A673 (cell line): Measurements from ENCODE around the gene PFN3. TPM values are rescaled to one million over a fixed set of nuclear protein-coding genes. Genes with fewer than 3 reads are reported as not detected.

Source experiments
- BruUV-seq: library from RNA; stranded (reverse); fragments of 400-500 nt; replicated peaks from 2 replicates; lab custom pipeline; 2021; lab: Mats Ljungman, UMichigan
- CTCF ChIA-PET: fragments of 300-600 bp; sonication (Branson Sonifier 250); formaldehyde crosslinking; loops from one replicate; lab custom pipeline; 2022; ENCODE audit warnings: antibody characterized with exemption; lab: Charles Lee
- POLR2A ChIA-PET: fragments of 300-600 bp; sonication (Branson Sonifier 250); formaldehyde crosslinking; loops from one replicate; lab custom pipeline; 2022; ENCODE audit warnings: antibody characterized with exemption; ENCODE audit not compliant: low non-redundant PET; lab: Charles Lee
- DNase-seq: peaks from one replicate; pipeline ENCODE4 v3.0.0-alpha.2; 2015; ENCODE audit warnings: low spot score
- H3K27ac ChIP-seq: fragments of 200-600 bp; sonication (generic); 2 replicates; pipeline ENCODE4 v1.5.1; 2016; ENCODE audit warnings: mixed run types, low read depth, mild to moderate bottlenecking, mixed read lengths, antibody characterized with exemption, low read length; ENCODE audit not compliant: poor library complexity, severe bottlenecking
- H3K27me3 ChIP-seq: fragments of 200-600 bp; sonication (generic); replicated peaks from 2 replicates; pipeline ENCODE4 v1.6.1; 2017; ENCODE audit warnings: mixed run types, low read depth, mild to moderate bottlenecking, mixed read lengths, antibody characterized with exemption, low read length; ENCODE audit not compliant: insufficient read depth, poor library complexity
- H3K36me3 ChIP-seq: fragments of 200-600 bp; sonication (generic); 2 replicates; pipeline ENCODE4 v1.6.1; 2016; ENCODE audit warnings: mixed run types, mild to moderate bottlenecking, mixed read lengths, antibody characterized with exemption, low read length; ENCODE audit not compliant: insufficient read depth, poor library complexity, severe bottlenecking
- H3K4me1 ChIP-seq: fragments of 200-600 bp; sonication (generic); 2 replicates; pipeline ENCODE4 v1.6.1; 2017; ENCODE audit warnings: mixed run types, mild to moderate bottlenecking, mixed read lengths, antibody characterized with exemption, low read length; ENCODE audit not compliant: insufficient read depth, poor library complexity, severe bottlenecking
- H3K4me3 ChIP-seq: fragments of 200-600 bp; sonication (generic); 2 replicates; pipeline ENCODE4 v1.5.1; 2016; ENCODE audit warnings: low read depth, mixed run types, mild to moderate bottlenecking, mixed read lengths, low read length; ENCODE audit not compliant: poor library complexity, severe bottlenecking
- H3K9me3 ChIP-seq: fragments of 200-600 bp; sonication (generic); 2 replicates; pipeline ENCODE4 v1.6.1; 2016; ENCODE audit warnings: mixed run types, low read depth, mild to moderate bottlenecking, mixed read lengths, antibody characterized with exemption, low read length; ENCODE audit not compliant: poor library complexity, severe bottlenecking
- EZH2 ChIP-seq: fragments of 200-600 bp; sonication (generic); IDR thresholded peaks from 2 replicates; pipeline ENCODE4 v1.6.1; 2017; ENCODE audit warnings: borderline replicate concordance, low read depth, mild to moderate bottlenecking, mixed read lengths, antibody characterized with exemption, low read length; ENCODE audit not compliant: poor library complexity, severe bottlenecking
- intact Hi-C: fragments of 100-400 bp; cut with micrococcal nuclease; formaldehyde crosslinking; loops from one replicate; pipeline ENCODE4 v1.10.0; 2022; ENCODE audit not compliant: unreplicated experiment
- total RNA-seq: library from RNA; stranded (reverse); gene quantifications from 2 replicates; pipeline ENCODE4 v1.2.3, GENCODE V29; 2021
- TF ChIP-seq, protein P1 (sequence below): fragments of 300-800, 200-600 bp; sonication (generic); conservative IDR thresholded peaks from 2 replicates; pipeline ENCODE4 v1.5.1; 2017; ENCODE audit warnings: low read depth, mild to moderate bottlenecking, antibody characterized with exemption, low read length, moderate library complexity, mixed read lengths

PFN3 gene
- total RNA-seq, 1 experiment from 2014 or later: not detected

- no peak within 1 kb of the TSS for H3K4me3 ChIP-seq
- intact Hi-C loops: no loop called here
- H3K9me3 ChIP-seq: no peaks in the 10 kb centered on the region
- H3K36me3 ChIP-seq: no peaks in the 10 kb centered on the region
- TF ChIP-seq, protein P1, sequence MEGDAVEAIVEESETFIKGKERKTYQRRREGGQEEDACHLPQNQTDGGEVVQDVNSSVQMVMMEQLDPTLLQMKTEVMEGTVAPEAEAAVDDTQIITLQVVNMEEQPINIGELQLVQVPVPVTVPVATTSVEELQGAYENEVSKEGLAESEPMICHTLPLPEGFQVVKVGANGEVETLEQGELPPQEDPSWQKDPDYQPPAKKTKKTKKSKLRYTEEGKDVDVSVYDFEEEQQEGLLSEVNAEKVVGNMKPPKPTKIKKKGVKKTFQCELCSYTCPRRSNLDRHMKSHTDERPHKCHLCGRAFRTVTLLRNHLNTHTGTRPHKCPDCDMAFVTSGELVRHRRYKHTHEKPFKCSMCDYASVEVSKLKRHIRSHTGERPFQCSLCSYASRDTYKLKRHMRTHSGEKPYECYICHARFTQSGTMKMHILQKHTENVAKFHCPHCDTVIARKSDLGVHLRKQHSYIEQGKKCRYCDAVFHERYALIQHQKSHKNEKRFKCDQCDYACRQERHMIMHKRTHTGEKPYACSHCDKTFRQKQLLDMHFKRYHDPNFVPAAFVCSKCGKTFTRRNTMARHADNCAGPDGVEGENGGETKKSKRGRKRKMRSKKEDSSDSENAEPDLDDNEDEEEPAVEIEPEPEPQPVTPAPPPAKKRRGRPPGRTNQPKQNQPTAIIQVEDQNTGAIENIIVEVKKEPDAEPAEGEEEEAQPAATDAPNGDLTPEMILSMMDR: no peak
- no peak for TF ChIP-seq EZH2
- H3K27me3 ChIP-seq: no peaks in the 10 kb centered on the region
- H3K4me1 ChIP-seq: peaks cover 3% of the 10 kb centered on the region
- ChIA-PET CTCF (interaction anchor here (0.5 kb wide), 1 partner anchor 30 kb away, joined by 5 read pairs; no protein-coding TSS in a partner anchor), POLR2A (no interaction called here)
- DNase-seq: no peak
- no peak within 1 kb of the TSS for H3K27ac ChIP-seq
- BruUV-seq: no TSS peak
Observed at GRCh38 chr5:177409043-177409801, 8.8 kb upstream of the PFN3 start, which contains the start of gene F12. Gene F12 (minus strand): TSS chr5:177409564. CDS start chr5:177409527, 37 bp downstream.

DNA sequence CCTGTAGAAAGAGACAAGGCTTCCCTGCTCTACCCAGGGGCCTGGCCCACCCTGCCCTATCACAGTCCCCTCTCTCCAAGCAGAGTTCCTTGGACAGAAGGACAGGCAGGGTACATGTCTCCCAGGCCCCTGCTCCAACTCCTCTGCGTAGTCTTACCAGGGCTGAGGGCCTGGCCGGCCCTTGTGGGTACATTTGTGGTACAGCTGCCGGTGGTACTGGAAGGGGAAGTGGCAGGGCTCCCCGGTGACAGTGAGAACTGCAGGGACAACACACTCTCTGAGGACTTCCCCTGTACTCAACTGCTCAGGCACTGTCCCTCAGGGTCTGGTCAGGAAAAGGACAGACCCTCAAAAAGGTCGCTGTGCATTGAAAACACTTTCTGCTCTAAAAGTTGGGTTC, 5.3 kb upstream of the PFN3 start:
- Histone ChIP-seq H3K4me3 (no peak overlapping the region), H3K27ac (no peak overlapping the region), H3K4me1 (peaks cover 18% of the 10 kb centered on the region), H3K9me3 (no peaks in the 10 kb centered on the region), H3K36me3 (no peaks in the 10 kb centered on the region), H3K27me3 (peaks cover 32% of the 10 kb centered on the region)
- ChIA-PET CTCF (no interaction called here), POLR2A (no interaction called here)
- intact Hi-C loops: no loop called here
- no TSS peak for BruUV-seq
- TF ChIP-seq, protein P1: no peak
- TF ChIP-seq EZH2: no peak
- no peak for DNase-seq

DNA sequence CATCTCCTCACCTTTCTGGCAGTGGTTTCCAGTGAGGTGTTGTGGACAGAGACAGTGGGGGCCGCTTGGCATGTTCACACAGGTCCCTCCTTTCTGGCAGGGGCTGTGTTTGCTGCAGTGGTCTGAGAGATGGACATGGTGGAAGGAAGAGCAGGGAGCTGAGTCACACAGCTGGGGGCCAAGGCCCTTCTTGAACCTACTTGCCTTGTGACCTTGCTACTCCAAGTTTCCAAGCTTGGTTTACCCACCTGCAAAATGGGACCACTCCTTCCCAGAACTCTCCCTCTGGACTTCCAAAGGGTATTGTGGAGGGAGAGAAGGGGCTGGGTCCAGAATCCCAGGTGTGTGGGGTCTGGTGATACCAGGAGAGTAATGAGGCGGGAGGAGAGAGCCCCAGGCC, 4.9 kb upstream of the PFN3 start:
- no TSS peak for BruUV-seq
- Histone ChIP-seq H3K36me3 (no peaks in the 10 kb centered on the region), H3K4me3 (no peak overlapping the region), H3K27ac (no peak overlapping the region), H3K4me1 (peaks cover 18% of the 10 kb centered on the region), H3K9me3 (no peaks in the 10 kb centered on the region), H3K27me3 (peaks cover 37% of the 10 kb centered on the region)
- CTCF ChIA-PET: no interaction called here
- TF ChIP-seq, protein P1: no peak
- no peak for TF ChIP-seq EZH2
- intact Hi-C loops: no loop called here
- POLR2A ChIA-PET: interaction anchor here (0.5 to 0.6 kb wide), 2 partner anchors 61 to 140 kb away, joined by 4 to 9 read pairs; no protein-coding TSS in a partner anchor
- DNase-seq: no peak
